Breast epithelium (tissue), 3 donors: ENCODE data around the gene TCN1.

Source experiments
- POLR2AphosphoS5 ChIP-seq, 3 donors: sonication (generic); formaldehyde crosslinking; IDR thresholded peaks; one replicate each; pipeline ENCODE4 v1.6.1; 2017; ENCODE audit warnings: antibody characterized with exemption in 3 of 3
- TF ChIP-seq, protein P1 (sequence below), 3 donors: fragments of 450-650 bp; IDR thresholded peaks; one replicate each; pipeline ENCODE4 v1.5.1; 2016 to 2017; ENCODE audit warnings: antibody characterized with exemption in 3 of 3, mild to moderate bottlenecking in 3 of 3, moderate library complexity in 3 of 3

DNA sequence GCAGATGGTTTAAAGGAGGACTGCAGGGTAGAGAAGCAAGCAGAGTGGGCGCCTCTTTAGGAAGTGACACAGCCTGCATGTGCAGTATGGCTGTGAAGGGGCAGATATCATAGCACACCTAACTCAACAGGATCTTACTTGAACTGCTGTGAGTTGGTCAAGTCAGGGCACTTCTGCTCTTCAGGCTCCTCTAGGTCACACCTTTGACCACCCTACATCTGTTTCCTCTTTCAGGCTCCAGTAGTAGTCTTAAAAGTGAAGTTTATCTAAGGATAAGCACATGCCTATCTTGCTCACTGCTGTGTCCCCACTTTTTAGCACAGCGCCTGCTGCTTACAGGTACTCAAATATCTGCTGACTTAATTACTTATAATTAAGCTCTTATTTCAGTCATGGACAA lies 62.2 kb downstream of the TCN1 start:
- TF ChIP-seq, protein P1, sequence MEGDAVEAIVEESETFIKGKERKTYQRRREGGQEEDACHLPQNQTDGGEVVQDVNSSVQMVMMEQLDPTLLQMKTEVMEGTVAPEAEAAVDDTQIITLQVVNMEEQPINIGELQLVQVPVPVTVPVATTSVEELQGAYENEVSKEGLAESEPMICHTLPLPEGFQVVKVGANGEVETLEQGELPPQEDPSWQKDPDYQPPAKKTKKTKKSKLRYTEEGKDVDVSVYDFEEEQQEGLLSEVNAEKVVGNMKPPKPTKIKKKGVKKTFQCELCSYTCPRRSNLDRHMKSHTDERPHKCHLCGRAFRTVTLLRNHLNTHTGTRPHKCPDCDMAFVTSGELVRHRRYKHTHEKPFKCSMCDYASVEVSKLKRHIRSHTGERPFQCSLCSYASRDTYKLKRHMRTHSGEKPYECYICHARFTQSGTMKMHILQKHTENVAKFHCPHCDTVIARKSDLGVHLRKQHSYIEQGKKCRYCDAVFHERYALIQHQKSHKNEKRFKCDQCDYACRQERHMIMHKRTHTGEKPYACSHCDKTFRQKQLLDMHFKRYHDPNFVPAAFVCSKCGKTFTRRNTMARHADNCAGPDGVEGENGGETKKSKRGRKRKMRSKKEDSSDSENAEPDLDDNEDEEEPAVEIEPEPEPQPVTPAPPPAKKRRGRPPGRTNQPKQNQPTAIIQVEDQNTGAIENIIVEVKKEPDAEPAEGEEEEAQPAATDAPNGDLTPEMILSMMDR (IDR thresholded peaks at IDR 0.05) = no peak
- TF ChIP-seq POLR2AphosphoS5 (IDR thresholded peaks at IDR 0.05) = no peak
